ENCODE measurements around the gene ALLC. TPM values are rescaled to one million over a fixed set of nuclear protein-coding genes. Genes with fewer than 3 reads are reported as not detected.

Gene ALLC
- total and polyA plus RNA-seq, 7 experiments from 2014 or later, result not detected

- no peaks in the 10 kb centered on the region for H3K9me3 Mint-ChIP-seq
- no peak overlapping the region for H3K4me3 Mint-ChIP-seq
- CTCF ChIA-PET, result no interaction called here
- POLR2A ChIA-PET, result no interaction called here
- Histone ChIP-seq H3K9me3 (ENCODE audit: control insufficient read depth in 2 of 3, low read length in 3 of 3) (no peaks in the 10 kb centered on the region), H3K27ac (ENCODE audit: low read depth, low read length) (no peak overlapping the region), H3K4me1 (ENCODE audit: control insufficient read depth in 2 of 2, insufficient read depth in 2 of 2, low read length in 2 of 2) (no peaks in the 10 kb centered on the region), H3K27me3 (ENCODE audit: control insufficient read depth in 2 of 2, insufficient read depth in 2 of 2, low read length in 2 of 2) (no peaks in the 10 kb centered on the region), H3K36me3 (ENCODE audit: control insufficient read depth in 2 of 3, insufficient read depth in 3 of 3, low read length in 3 of 3) (no peaks in the 10 kb centered on the region), H3K4me3 (ENCODE audit: low read length) (no peak overlapping the region)
- H3K27ac Mint-ChIP-seq, result no peak overlapping the region
- H3K36me3 Mint-ChIP-seq, result peaks cover 0 to 4% (median 0%) of the 10 kb centered on the region in 5 donors
- peaks cover 0 to 1% (median 0%) of the 10 kb centered on the region in 7 donors for H3K4me1 Mint-ChIP-seq
- peaks cover 0 to 12% (median 6%) of the 10 kb centered on the region in 5 donors for H3K27me3 Mint-ChIP-seq
- intact Hi-C loops (cut with micrococcal nuclease), result no loop called here
- ATAC-seq, result no peak
- DNase-seq, result peak in 1 of 9 donors; percentile 13
Observed at GRCh38 chr2:3631161-3631850, 26.7 kb upstream of the ALLC start.

DNA sequence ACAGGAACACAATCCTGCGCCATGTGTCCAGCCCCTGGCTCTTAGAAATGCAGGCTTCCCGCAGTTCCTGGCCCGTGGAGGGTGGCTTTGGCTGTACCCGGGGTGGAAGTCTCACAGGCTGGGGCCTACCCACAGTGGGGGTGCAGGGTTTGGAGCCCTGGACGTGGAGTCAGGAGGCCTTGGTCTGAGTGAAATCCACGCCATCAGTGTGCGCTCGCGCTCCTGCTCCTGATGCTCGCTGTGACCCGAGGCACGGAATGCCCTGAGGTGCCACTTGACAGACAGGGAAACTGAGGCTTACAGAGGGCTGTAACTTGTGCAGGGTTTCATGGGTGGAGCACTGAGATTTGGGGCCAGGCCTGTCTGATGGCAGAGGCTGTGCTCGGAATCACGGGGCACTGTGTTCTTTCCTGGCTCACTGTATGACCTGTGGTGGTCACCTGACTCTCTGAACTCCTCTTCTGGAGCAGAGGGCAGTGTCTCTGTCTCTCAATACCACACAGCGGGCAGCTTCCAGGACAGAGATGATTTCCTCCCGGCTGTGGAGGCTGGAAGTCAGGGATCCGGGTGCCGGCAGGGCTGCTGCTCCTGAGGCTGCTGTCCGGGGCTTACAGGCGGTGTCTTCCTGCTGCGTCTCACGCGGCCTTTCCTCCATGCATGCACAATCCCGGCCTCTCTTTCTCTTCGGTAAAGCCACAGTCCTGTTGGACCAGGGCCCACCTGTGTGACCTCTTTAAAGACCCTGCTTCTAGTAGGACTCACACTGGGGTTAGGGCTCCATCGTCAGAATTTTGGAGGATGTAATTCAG, 25.9 kb upstream of the ALLC start:
- no peak overlapping the region for H3K27ac ChIP-seq (ENCODE audit: low read depth, low read length)
- no peaks in the 10 kb centered on the region for H3K4me1 ChIP-seq (ENCODE audit: control insufficient read depth in 2 of 2, insufficient read depth in 2 of 2, low read length in 2 of 2)
- peaks cover 0 to 1% (median 0%) of the 10 kb centered on the region in 7 donors for H3K4me1 Mint-ChIP-seq
- H3K27me3 Mint-ChIP-seq, result peaks cover 0 to 14% (median 6%) of the 10 kb centered on the region in 5 donors
- H3K27me3 ChIP-seq (ENCODE audit: control insufficient read depth in 2 of 2, insufficient read depth in 2 of 2, low read length in 2 of 2), result no peaks in the 10 kb centered on the region
- CTCF ChIA-PET, result no interaction called here
- no peak for ATAC-seq
- no peaks in the 10 kb centered on the region for H3K36me3 ChIP-seq (ENCODE audit: control insufficient read depth in 2 of 3, insufficient read depth in 3 of 3, low read length in 3 of 3)
- H3K27ac Mint-ChIP-seq, result no peak overlapping the region
- peak in 1 of 9 donors; percentile 13 for DNase-seq
- no peak overlapping the region for H3K4me3 Mint-ChIP-seq
- H3K36me3 Mint-ChIP-seq, result peaks cover 0 to 4% (median 0%) of the 10 kb centered on the region in 5 donors
- H3K9me3 ChIP-seq (ENCODE audit: control insufficient read depth in 2 of 3, low read length in 3 of 3), result no peaks in the 10 kb centered on the region
- intact Hi-C loops (cut with micrococcal nuclease), result no loop called here
- H3K9me3 Mint-ChIP-seq, result no peaks in the 10 kb centered on the region
- H3K4me3 ChIP-seq (ENCODE audit: low read length), result no peak overlapping the region
- POLR2A ChIA-PET, result no interaction called here

DNA sequence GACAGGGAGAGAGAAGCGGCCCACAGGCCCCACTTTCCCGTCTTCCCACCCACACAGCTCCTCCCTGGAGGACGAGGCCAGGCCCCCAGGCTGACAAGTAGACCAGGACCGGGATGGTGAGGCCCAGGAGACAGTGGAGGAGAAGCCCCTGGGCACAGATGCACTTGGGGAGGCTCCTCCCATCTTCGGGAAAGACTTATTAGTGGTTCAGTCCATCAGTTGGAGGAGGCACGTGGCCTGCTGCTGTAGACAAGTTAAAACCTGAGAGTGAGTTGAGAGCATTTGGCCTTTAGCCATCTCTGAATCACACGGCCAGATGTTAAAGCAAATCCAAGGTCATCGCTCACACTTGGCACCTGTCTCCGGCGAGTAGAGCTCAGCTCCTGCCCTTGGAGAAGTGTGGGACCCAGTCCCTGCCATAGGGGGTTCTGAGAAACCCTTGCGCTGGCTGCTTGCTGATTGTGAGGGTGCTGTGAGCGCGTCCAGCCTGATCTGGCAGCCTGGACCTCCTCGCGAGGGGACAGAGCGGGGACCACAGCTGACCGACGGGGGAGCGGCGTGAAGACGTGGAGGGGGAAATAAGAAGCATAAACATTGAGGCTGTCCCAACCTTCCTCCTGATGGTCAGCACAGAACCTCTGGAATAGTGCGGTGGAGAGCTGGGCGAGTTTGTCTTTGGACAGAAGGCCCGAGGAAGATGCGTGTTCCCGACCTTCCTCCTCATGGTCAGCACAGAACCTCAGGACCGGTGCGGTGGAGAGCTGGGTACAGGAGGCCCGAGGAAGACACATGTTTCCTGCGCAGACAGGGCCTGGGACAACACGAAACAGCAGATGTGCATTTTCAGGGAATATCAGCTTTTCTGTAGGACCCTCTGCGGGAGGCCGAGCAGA, 24.7 kb upstream of the ALLC start:
- H3K27ac Mint-ChIP-seq, result no peak overlapping the region
- CTCF ChIA-PET, result interaction anchor here (0.8 kb wide), 1 partner anchor 9 kb away, joined by 3 read pairs; no protein-coding TSS in a partner anchor
- peaks cover 0 to 1% (median 0%) of the 10 kb centered on the region in 7 donors for H3K4me1 Mint-ChIP-seq
- Histone ChIP-seq H3K27me3 (ENCODE audit: control insufficient read depth in 2 of 2, insufficient read depth in 2 of 2, low read length in 2 of 2) (no peaks in the 10 kb centered on the region), H3K9me3 (ENCODE audit: control insufficient read depth in 2 of 3, low read length in 3 of 3) (no peaks in the 10 kb centered on the region), H3K4me1 (ENCODE audit: control insufficient read depth in 2 of 2, insufficient read depth in 2 of 2, low read length in 2 of 2) (no peaks in the 10 kb centered on the region), H3K4me3 (ENCODE audit: low read length) (no peak overlapping the region), H3K27ac (ENCODE audit: low read depth, low read length) (no peak overlapping the region), H3K36me3 (ENCODE audit: control insufficient read depth in 2 of 3, insufficient read depth in 3 of 3, low read length in 3 of 3) (no peaks in the 10 kb centered on the region)
- intact Hi-C loops (cut with micrococcal nuclease), result no loop called here
- H3K27me3 Mint-ChIP-seq, result peaks cover 0 to 10% (median 0%) of the 10 kb centered on the region in 5 donors
- H3K36me3 Mint-ChIP-seq, result no peaks in the 10 kb centered on the region
- ATAC-seq (no peak), DNase-seq (peak in 1 of 9 donors; percentile 12)
- H3K4me3 Mint-ChIP-seq, result no peak overlapping the region
- POLR2A ChIA-PET, result no interaction called here
- H3K9me3 Mint-ChIP-seq, result no peaks in the 10 kb centered on the region

- Mint-ChIP-seq H3K4me1 (no peaks in the 10 kb centered on the region), H3K27me3 (peaks cover 0 to 10% (median 0%) of the 10 kb centered on the region in 5 donors), H3K4me3 (no peak overlapping the region), H3K36me3 (no peaks in the 10 kb centered on the region), H3K27ac (no peak overlapping the region), H3K9me3 (no peaks in the 10 kb centered on the region)
- H3K27me3 ChIP-seq (ENCODE audit: control insufficient read depth in 2 of 2, insufficient read depth in 2 of 2, low read length in 2 of 2), result no peaks in the 10 kb centered on the region
- intact Hi-C loops (cut with micrococcal nuclease), result no loop called here
- ChIA-PET CTCF (interaction anchor here (0.8 kb wide), 1 partner anchor 8 kb away, joined by 3 read pairs; no protein-coding TSS in a partner anchor), POLR2A (no interaction called here)
- no peaks in the 10 kb centered on the region for H3K36me3 ChIP-seq (ENCODE audit: control insufficient read depth in 2 of 3, insufficient read depth in 3 of 3, low read length in 3 of 3)
- no peaks in the 10 kb centered on the region for H3K4me1 ChIP-seq (ENCODE audit: control insufficient read depth in 2 of 2, insufficient read depth in 2 of 2, low read length in 2 of 2)
- no peak for DNase-seq
- H3K4me3 ChIP-seq (ENCODE audit: low read length), result no peak overlapping the region
- H3K9me3 ChIP-seq (ENCODE audit: control insufficient read depth in 2 of 3, low read length in 3 of 3), result no peaks in the 10 kb centered on the region
- ATAC-seq, result no peak
- no peak overlapping the region for H3K27ac ChIP-seq (ENCODE audit: low read depth, low read length)
Observed at GRCh38 chr2:3633982-3634595, 23.9 kb upstream of the ALLC start.

DNA sequence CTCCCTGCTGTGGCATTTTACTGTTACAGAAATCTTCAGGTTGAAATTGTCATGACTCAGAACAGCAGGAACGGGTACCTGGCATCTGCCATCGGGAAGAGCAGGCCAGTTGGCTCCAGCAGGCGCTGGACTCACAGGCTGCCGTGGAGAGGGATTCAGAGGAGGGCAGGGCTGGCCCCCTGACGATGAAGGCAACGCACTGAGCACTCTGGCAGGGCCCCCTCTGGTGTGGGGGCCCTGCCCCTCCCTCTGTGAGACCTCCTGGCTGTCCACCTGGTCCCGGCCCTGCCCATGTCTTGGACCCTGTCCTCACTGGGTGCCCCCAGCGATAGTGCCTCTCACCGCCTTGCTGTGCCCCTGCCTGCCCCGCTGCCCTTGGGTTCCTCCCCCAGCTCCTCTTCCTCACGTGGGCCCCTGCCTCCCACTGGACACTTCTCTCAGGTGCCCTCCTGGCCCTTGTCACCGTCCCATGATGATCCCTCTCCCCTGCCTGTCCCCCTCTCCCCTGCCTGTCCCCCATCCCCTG, 23.3 kb upstream of the ALLC start:
- DNase-seq (no peak), ATAC-seq (no peak)
- intact Hi-C loops (cut with micrococcal nuclease), result no loop called here
- no peak overlapping the region for H3K27ac Mint-ChIP-seq
- no peak overlapping the region for H3K4me3 Mint-ChIP-seq
- H3K9me3 ChIP-seq (ENCODE audit: control insufficient read depth in 2 of 3, low read length in 3 of 3), result no peaks in the 10 kb centered on the region
- H3K27me3 Mint-ChIP-seq, result peaks cover 0 to 10% (median 0%) of the 10 kb centered on the region in 5 donors
- ChIA-PET CTCF (no interaction called here), POLR2A (no interaction called here)
- no peaks in the 10 kb centered on the region for H3K4me1 ChIP-seq (ENCODE audit: control insufficient read depth in 2 of 2, insufficient read depth in 2 of 2, low read length in 2 of 2)
- H3K27ac ChIP-seq (ENCODE audit: low read depth, low read length), result no peak overlapping the region
- no peaks in the 10 kb centered on the region for H3K4me1 Mint-ChIP-seq
- no peak overlapping the region for H3K4me3 ChIP-seq (ENCODE audit: low read length)
- H3K9me3 Mint-ChIP-seq, result no peaks in the 10 kb centered on the region
- H3K27me3 ChIP-seq (ENCODE audit: control insufficient read depth in 2 of 2, insufficient read depth in 2 of 2, low read length in 2 of 2), result no peaks in the 10 kb centered on the region
- no peaks in the 10 kb centered on the region for H3K36me3 ChIP-seq (ENCODE audit: control insufficient read depth in 2 of 3, insufficient read depth in 3 of 3, low read length in 3 of 3)
- H3K36me3 Mint-ChIP-seq, result no peaks in the 10 kb centered on the region

Measured in naive thymus-derived CD4-positive, alpha-beta T cell (primary cell).